Heart left ventricle (tissue), 16 donors: ENCODE results near the gene ATL2. TPM values are rescaled to one million over a fixed set of nuclear protein-coding genes. Genes with fewer than 3 reads are reported as not detected.
A peak's percentile ranks its signal among the peaks of the same experiment; 100 is the strongest.

Experiments
- ATAC-seq, 4 donors: fragments of 200-7000 bp; cut with Tn5 transposase; one replicate each; pipeline ENCODE4 v1.9.1; 2020 to 2022; ENCODE audit warnings: moderate library complexity in 4 of 4, mild to moderate bottlenecking in 3 of 4, moderate number of reproducible peaks in 1 of 4
- DNase-seq, 5 donors: peaks; one replicate each; pipeline ENCODE4 v3.0.0-alpha.2; 2020
- H3K27ac ChIP-seq, 12 donors: fragments of 200-600 bp; sonication (generic) in 4 of 12; one replicate each; pipeline versions ENCODE4 v1.5.0 to v1.8.0; 2016 to 2022; ENCODE audit warnings: mild to moderate bottlenecking in 2 of 12
- H3K27me3 ChIP-seq, 9 donors: fragments of 200-600 bp; sonication (generic) in 2 of 9; one replicate each; pipeline versions ENCODE4 v1.5.1 to v1.8.0; 2016 to 2022; ENCODE audit warnings: mild to moderate bottlenecking in 3 of 9
- H3K36me3 ChIP-seq, 9 donors: fragments of 200-600 bp; sonication (generic) in 2 of 9; one replicate each; pipeline versions ENCODE4 v1.5.0 to v1.8.0; 2018 to 2022; ENCODE audit warnings: mild to moderate bottlenecking in 2 of 9
- H3K4me1 ChIP-seq, 12 donors: fragments of 200-600 bp; sonication (generic) in 4 of 12; one replicate each; pipeline versions ENCODE4 v1.5.0 to v1.8.0; 2016 to 2022; ENCODE audit warnings: mild to moderate bottlenecking in 3 of 12
- H3K4me3 ChIP-seq, 12 donors: fragments of 200-600 bp; sonication (generic) in 4 of 12; one replicate each; pipeline versions ENCODE4 v1.5.0 to v1.8.0; 2017 to 2022; ENCODE audit warnings: mild to moderate bottlenecking in 9 of 12, moderate library complexity in 4 of 12
- H3K9me3 ChIP-seq, 12 donors: fragments of 200-600 bp; sonication (generic) in 4 of 12; one replicate each; pipeline versions ENCODE4 v1.5.0 to v1.8.0; 2016 to 2022; ENCODE audit warnings: mild to moderate bottlenecking in 1 of 12
- POLR2A ChIP-seq, 2 donors: fragments of 450-650 bp; IDR thresholded peaks; one replicate each; pipeline ENCODE4 v1.6.1; 2017; ENCODE audit warnings: antibody characterized with exemption in 2 of 2, mild to moderate bottlenecking in 2 of 2, moderate library complexity in 2 of 2
- WGBS, 4 donors: extraction: QIAGEN DNeasy Blood & Tissue Kit in 2 of 4; methylation state at CpG; one replicate each; pipeline versions ENCODE4 v1.1.5 to v1.1.7; 2013 to 2018; 5-methylcytosine and 5-hydroxymethylcytosine counted together
- intact Hi-C, 10 donors: fragments of 100-400 bp; cut with DNase I; formaldehyde crosslinking; loops; one replicate each; pipeline versions ENCODE4 v1.11.1 to v1.14.2; 2022
- long read RNA-seq, 3 donors: library from polyadenylated mRNA; unstranded; transcript quantifications; one replicate each; pipeline ENCODE4 v2.0.0, GENCODE V29; 2020 to 2021
- polyA plus RNA-seq, 2 donors: library from polyadenylated mRNA; stranded (reverse); fragments of 200-250 nt; gene quantifications; one replicate each; pipeline ENCODE4 v1.2.3, GENCODE V29; 2013
- total RNA-seq, 9 donors: library from RNA; depleted of rRNA in 2 of 9; stranded (reverse); fragments of >200 nt in 2 of 9; fragmentation: NEBNext Ultra II Directional in 3 of 9; extraction: Animal tissue kit (Norgen Biotek cat#: 25700) in 3 of 9; gene quantifications; one replicate each; pipeline versions ENCODE4 v1.1.0 to v1.2.4, GENCODE V29; 2016 to 2023
- TF ChIP-seq, protein P1 (sequence below), 12 donors: fragments of 200-600 bp; sonication (generic) in 4 of 12; IDR thresholded peaks; one replicate each; pipeline versions ENCODE4 v1.5.0 to v1.8.0; 2018 to 2022; ENCODE audit warnings: antibody characterized with exemption in 12 of 12, mild to moderate bottlenecking in 5 of 12
- donor health status: ischemic (EF 13 %, LVEDD 7.1; RV severe dilation, severe dysfunction).
- donor health status: healthy with polysubstance abuse.
- donor health status: DM: no; HTN: yes; CAD: no.
- donor health status: DM: no; HTN: no; CAD: no.
- donor health status: ischemic (EF 25% LVEDD 6.9; RV normal size, moderate dysfunction).
- donor health status: ischemic (EF 25% LVEDD 5.7; RV mildly dilated, moderate dysfunction).
- donor health status: healthy.
- donor health status: DM: yes; HTN: yes; CAD: no.
- donor health status: ischemic (EF 35%, LVEDD 5.7; RV mildly dilated, moderate dysfunction).
- donor health status: nonischemic (EF 11% LVEDD 7.7; RV severe dilation, severe dysfunction).
- donor health status: DM: yes; HTN: yes; CAD: no.
- donor health status: PGD.
- donor health status: ischemic (EF 29% LVEDD 5.4; RV normal size, mild dysfunction).
- donor health status: nonischemic (EF 23%, LVEDD 6.1; RV moderate dilation, normal function).

ATL2 gene
- total RNA-seq, result 10 to 100 TPM; 25.7 to 41.9 (median 30.6) TPM
- polyA plus RNA-seq, result 10 to 100 TPM in 1 of 2 donors, 1 to 10 TPM in 1; 8.7 to 25.5 TPM
- long read RNA-seq, donor 1, transcript ATL2-201 (13 exons, 2,868 nt), result major isoform, 5 of 14 reads
- long read RNA-seq, donor 1, partial matches to known transcripts, result 5 of 14 reads
- long read RNA-seq, donor 1, other reads (novel, unspliced or antisense), result 2 of 14 reads
- long read RNA-seq, donor 2, transcript ATL2-201 (13 exons, 2,868 nt), result major isoform, 36 of 60 reads
- long read RNA-seq, donor 2, partial matches to known transcripts, result 22 of 60 reads
- long read RNA-seq, donor 2, other reads (novel, unspliced or antisense), result 1 of 60 reads
- long read RNA-seq, donor 3, transcript ATL2-201 (13 exons, 2,868 nt), result major isoform, 13 of 24 reads
- long read RNA-seq, donor 3, partial matches to known transcripts, result 8 of 24 reads
- long read RNA-seq, donor 3, other reads (novel, unspliced or antisense), result 2 of 24 reads

GRCh38 chr2:38377050-38377828, at the start of gene ATL2:
TSS of gene ATL2 (minus strand) at chr2:38377273. CDS start at chr2:38377260, 13 bp downstream.
- DNase-seq, result peak; percentile 96 to 97 (median 97)
- WGBS, 4 donors, result 0 to 1% (median 0%) methylated on average over 58 to 73 of the region's 73 CpGs
- TF ChIP-seq POLR2A (IDR thresholded peaks at IDR 0.05), result peak; percentile 75 to 88
- TF ChIP-seq, protein P1, sequence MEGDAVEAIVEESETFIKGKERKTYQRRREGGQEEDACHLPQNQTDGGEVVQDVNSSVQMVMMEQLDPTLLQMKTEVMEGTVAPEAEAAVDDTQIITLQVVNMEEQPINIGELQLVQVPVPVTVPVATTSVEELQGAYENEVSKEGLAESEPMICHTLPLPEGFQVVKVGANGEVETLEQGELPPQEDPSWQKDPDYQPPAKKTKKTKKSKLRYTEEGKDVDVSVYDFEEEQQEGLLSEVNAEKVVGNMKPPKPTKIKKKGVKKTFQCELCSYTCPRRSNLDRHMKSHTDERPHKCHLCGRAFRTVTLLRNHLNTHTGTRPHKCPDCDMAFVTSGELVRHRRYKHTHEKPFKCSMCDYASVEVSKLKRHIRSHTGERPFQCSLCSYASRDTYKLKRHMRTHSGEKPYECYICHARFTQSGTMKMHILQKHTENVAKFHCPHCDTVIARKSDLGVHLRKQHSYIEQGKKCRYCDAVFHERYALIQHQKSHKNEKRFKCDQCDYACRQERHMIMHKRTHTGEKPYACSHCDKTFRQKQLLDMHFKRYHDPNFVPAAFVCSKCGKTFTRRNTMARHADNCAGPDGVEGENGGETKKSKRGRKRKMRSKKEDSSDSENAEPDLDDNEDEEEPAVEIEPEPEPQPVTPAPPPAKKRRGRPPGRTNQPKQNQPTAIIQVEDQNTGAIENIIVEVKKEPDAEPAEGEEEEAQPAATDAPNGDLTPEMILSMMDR (IDR thresholded peaks at IDR 0.05), result peak in 1 of 12 donors; percentile 12
- Histone ChIP-seq H3K4me3 (peak within 1 kb of the TSS; percentile 66 to 99 (median 81)), H3K27me3 (no peaks in the 10 kb centered on the region), H3K27ac (peak within 1 kb of the TSS; percentile 95 to 100 (median 98)), H3K9me3 (no peaks in the 10 kb centered on the region), H3K4me1 (peaks cover 3 to 48% (median 37%) of the 10 kb centered on the region in 12 donors), H3K36me3 (no peaks in the 10 kb centered on the region)
- intact Hi-C loops, result loop anchor here in 6 of 10 donors (2.0 to 10.0 kb wide), 10 partner anchors 30 to 358 kb away; no protein-coding TSS in a partner anchor
- peak; percentile 94 to 97 (median 95) for ATAC-seq

DNA sequence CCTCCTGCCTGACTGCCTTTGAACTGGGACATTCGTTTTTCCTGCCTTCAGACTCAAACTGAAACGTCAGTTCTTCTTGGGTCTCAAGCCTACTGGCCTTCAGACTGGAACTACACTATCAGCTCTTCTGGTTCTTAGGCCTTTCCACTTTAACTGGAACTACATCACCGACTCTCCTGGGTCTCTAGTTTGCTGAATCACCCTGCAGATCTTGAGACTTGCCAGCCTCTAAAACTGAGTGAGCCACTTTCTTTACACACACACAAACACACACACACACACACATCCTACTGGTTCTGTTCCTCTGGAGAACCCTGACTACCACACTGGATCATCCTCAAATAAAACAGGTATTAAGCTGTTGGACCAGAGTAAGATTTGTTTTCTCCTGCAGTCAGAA, 46.7 kb upstream of the ATL2 start:
- no peak for DNase-seq

GRCh38 chr2:38421274-38422056, 44.4 kb upstream of the ATL2 start:
- Histone ChIP-seq H3K9me3 (no peaks in the 10 kb centered on the region), H3K4me3 (no peak overlapping the region), H3K4me1 (peaks cover 0 to 4% (median 0%) of the 10 kb centered on the region in 12 donors), H3K27me3 (no peaks in the 10 kb centered on the region), H3K36me3 (no peaks in the 10 kb centered on the region), H3K27ac (no peak overlapping the region)
- intact Hi-C loops, result no loop called here
- ATAC-seq, result no peak
- no peak for DNase-seq
- WGBS, 4 donors, result 87 to 94% (median 91%) methylated on average over 11 of the region's 11 CpGs
- TF ChIP-seq, protein P1 (IDR thresholded peaks at IDR 0.05), result no peak
- TF ChIP-seq POLR2A (IDR thresholded peaks at IDR 0.05), result no peak

More for the DNA sequence above, 46.7 kb upstream of the ATL2 start:
- Histone ChIP-seq H3K36me3 (no peaks in the 10 kb centered on the region), H3K4me3 (no peak overlapping the region), H3K27ac (no peak overlapping the region), H3K9me3 (no peaks in the 10 kb centered on the region), H3K4me1 (peaks cover 0 to 5% (median 0%) of the 10 kb centered on the region in 12 donors), H3K27me3 (no peaks in the 10 kb centered on the region)
- no peak for ATAC-seq
- intact Hi-C loops, result no loop called here
- 48 to 81% (median 57%) methylated on average over 3 of the region's 3 CpGs for WGBS, 4 donors
- TF ChIP-seq POLR2A (IDR thresholded peaks at IDR 0.05), result no peak
- TF ChIP-seq, protein P1 (IDR thresholded peaks at IDR 0.05), result no peak
